KMS-11 (cell line): ENCODE results near the gene CDC25C.

ENCODE experiments used
- H2AFZ ChIP-seq: fragments of 200-600 bp; sonication (generic); 2 replicates; pipeline ENCODE4 v1.6.1; 2016; ENCODE audit warnings: antibody characterized with exemption, mixed run types, low read depth
- H3K27ac ChIP-seq: fragments of 200-600 bp; sonication (generic); 2 replicates; pipeline ENCODE4 v1.6.1; 2016; ENCODE audit warnings: mild to moderate bottlenecking, mixed run types
- H3K27me3 ChIP-seq: fragments of 200-600 bp; sonication (generic); 2 replicates; pipeline ENCODE4 v1.6.1; 2017; ENCODE audit warnings: mild to moderate bottlenecking, low read depth, mixed run types, moderate library complexity; ENCODE audit not compliant: insufficient read depth
- H3K36me3 ChIP-seq: fragments of 200-600 bp; sonication (generic); 2 replicates; pipeline ENCODE4 v1.6.1; 2017; ENCODE audit warnings: mild to moderate bottlenecking, mixed run types; ENCODE audit not compliant: insufficient read depth
- H3K4me1 ChIP-seq: fragments of 200-600 bp; sonication (generic); 2 replicates; pipeline ENCODE4 v1.6.1; 2016; ENCODE audit warnings: mild to moderate bottlenecking, low read depth, mixed run types; ENCODE audit not compliant: poor library complexity, severe bottlenecking
- H3K4me2 ChIP-seq: fragments of 200-600 bp; sonication (generic); 2 replicates; pipeline ENCODE4 v1.7.0; 2016; ENCODE audit warnings: mild to moderate bottlenecking, mixed run types
- H3K4me3 ChIP-seq: fragments of 200-600 bp; sonication (generic); IDR thresholded peaks from 2 replicates; pipeline ENCODE4 v1.6.1; 2017; ENCODE audit warnings: low read depth, low read length, mixed read lengths; ENCODE audit not compliant: insufficient read depth
- H3K79me2 ChIP-seq: fragments of 200-600 bp; sonication (generic); 2 replicates; pipeline ENCODE4 v1.6.1; 2016; ENCODE audit warnings: low read depth, mixed run types; ENCODE audit not compliant: insufficient read depth
- H3K9ac ChIP-seq: fragments of 200-600 bp; sonication (generic); 2 replicates; pipeline ENCODE4 v1.6.1; 2016; ENCODE audit warnings: mild to moderate bottlenecking, mixed run types
- H4K20me1 ChIP-seq: fragments of 200-600 bp; sonication (generic); 2 replicates; pipeline ENCODE4 v1.6.1; 2016; ENCODE audit warnings: mild to moderate bottlenecking, mixed run types; ENCODE audit not compliant: insufficient read depth
- TF ChIP-seq, protein P1 (sequence below): fragments of 200-600 bp; sonication (generic); conservative IDR thresholded peaks from 2 replicates; pipeline ENCODE4 v1.6.1; 2017; ENCODE audit warnings: low read depth, mild to moderate bottlenecking, antibody characterized with exemption, low read length, moderate library complexity, mixed read lengths

Gene CDC25C

DNA sequence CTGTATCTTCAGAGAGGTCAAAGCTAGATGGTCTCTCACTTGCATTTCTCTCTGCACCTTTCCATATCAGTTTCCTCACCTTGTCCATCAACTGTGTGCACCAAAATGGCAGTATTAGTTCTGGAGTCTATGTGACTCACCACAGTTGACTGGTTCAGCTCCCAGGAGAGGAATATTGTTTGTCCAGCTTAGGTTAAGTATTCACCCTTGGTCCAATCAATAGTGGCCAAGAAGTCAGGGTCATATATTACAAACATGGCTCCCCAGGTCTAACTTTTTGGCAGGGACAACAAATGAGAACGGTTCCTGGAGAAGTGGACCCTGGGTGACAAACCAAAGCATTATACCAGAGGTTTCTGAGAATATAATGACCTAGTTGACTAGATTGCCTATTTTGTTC lies 93.6 kb downstream of the CDC25C start:
- Histone ChIP-seq H3K4me1 (no peaks in the 10 kb centered on the region), H3K79me2 (no peaks in the 10 kb centered on the region), H3K4me2 (no peak overlapping the region), H3K36me3 (no peaks in the 10 kb centered on the region), H3K27me3 (no peaks in the 10 kb centered on the region), H4K20me1 (no peaks in the 10 kb centered on the region), H2AFZ (no peak overlapping the region), H3K27ac (no peak overlapping the region), H3K4me3 (no peak overlapping the region), H3K9ac (no peak overlapping the region)
- TF ChIP-seq, protein P1, sequence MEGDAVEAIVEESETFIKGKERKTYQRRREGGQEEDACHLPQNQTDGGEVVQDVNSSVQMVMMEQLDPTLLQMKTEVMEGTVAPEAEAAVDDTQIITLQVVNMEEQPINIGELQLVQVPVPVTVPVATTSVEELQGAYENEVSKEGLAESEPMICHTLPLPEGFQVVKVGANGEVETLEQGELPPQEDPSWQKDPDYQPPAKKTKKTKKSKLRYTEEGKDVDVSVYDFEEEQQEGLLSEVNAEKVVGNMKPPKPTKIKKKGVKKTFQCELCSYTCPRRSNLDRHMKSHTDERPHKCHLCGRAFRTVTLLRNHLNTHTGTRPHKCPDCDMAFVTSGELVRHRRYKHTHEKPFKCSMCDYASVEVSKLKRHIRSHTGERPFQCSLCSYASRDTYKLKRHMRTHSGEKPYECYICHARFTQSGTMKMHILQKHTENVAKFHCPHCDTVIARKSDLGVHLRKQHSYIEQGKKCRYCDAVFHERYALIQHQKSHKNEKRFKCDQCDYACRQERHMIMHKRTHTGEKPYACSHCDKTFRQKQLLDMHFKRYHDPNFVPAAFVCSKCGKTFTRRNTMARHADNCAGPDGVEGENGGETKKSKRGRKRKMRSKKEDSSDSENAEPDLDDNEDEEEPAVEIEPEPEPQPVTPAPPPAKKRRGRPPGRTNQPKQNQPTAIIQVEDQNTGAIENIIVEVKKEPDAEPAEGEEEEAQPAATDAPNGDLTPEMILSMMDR: no peak
